ENCODE measurements around the gene TUBD1. TPM values are rescaled to one million over a fixed set of nuclear protein-coding genes. Genes with fewer than 3 reads are reported as not detected.

The TUBD1 gene
- total and polyA plus RNA-seq, 2 of the 13 experiments (the other 11 are each of a cell fraction or from before 2014, with no cell fraction given) = 18.2 to 25.9 TPM

DNA sequence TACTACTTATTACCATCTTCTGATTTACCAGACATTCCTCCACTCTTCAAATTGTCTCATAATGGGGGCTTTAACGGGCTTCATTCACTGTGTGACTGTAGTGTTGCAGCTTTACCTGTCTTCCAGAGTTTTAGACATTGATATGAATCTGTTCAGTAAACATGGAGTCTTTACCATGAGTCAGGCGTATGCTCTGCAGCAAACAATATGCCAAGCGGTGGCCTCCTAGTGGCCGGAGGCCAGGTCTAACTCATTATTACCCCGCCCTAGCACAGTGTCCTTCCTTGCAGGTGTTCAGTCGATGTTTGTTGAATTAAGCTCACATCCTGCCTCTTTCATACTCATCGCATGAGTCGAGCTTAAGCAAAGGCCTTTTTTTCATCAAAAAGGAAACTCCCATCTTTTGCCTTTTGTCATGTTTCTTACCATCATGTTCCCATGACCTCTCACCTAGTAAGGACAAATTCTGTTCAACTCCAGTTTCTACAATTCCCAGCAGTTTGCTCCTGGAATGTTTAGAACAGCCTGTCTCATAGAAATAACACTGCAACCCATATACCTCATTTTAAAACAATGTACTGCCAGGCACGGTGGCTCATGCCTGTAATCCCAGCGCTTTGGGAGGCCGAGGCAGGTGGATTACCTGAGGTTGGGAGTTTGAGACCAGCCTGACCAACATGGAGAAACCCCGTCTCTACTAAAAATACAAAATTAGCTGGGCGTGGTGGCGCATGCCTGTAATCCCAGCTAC is 39.4 kb downstream of the TUBD1 start (continued):
- TF ChIP-seq SRSF9 (IDR thresholded peaks at IDR 0.05; ENCODE audit: borderline replicate concordance, insufficient read depth, low read depth, low read length, poor library complexity, severe bottlenecking) (no peak), KAT7 (CRISPR knock-in tag; IDR thresholded peaks at IDR 0.05; ENCODE audit: borderline replicate concordance) (peak; percentile 88; the same call in 1 of the 2 replicates), GABPB1 (CRISPR knock-in tag; IDR thresholded peaks at IDR 0.05) (peak; percentile 54), BCL6 (CRISPR knock-in tag; IDR thresholded peaks at IDR 0.05) (peak; percentile 79), ZNF746 (CRISPR knock-in tag; IDR thresholded peaks at IDR 0.05) (peak; percentile 86), SP140L (CRISPR knock-in tag; IDR thresholded peaks at IDR 0.05; ENCODE audit: borderline replicate concordance) (0 out of 2 replicates have a peak, but pooled peaks have one; percentile 96), TCF7L2 (IDR thresholded peaks at IDR 0.05; ENCODE audit: low read depth, low read length) (no peak), GATAD1 (CRISPR knock-in tag; IDR thresholded peaks at IDR 0.05) (peak; percentile 81), NFE2 (CRISPR knock-in tag; IDR thresholded peaks at IDR 0.05) (peak; percentile 74), STAT5B (CRISPR knock-in tag; IDR thresholded peaks at IDR 0.05) (0 out of 2 replicates have a peak, but pooled peaks have one; percentile 54), POGZ (CRISPR knock-in tag; IDR thresholded peaks at IDR 0.05) (peak; percentile 100), ARNTL (CRISPR knock-in tag; IDR thresholded peaks at IDR 0.05) (peak; percentile 80), ZNF670 (CRISPR knock-in tag; IDR thresholded peaks at IDR 0.05; ENCODE audit: borderline replicate concordance) (no peak; the same call in 1 of the 2 replicates), HOXA5 (CRISPR knock-in tag; IDR thresholded peaks at IDR 0.05) (peak; percentile 81), ZNF678 (CRISPR knock-in tag; IDR thresholded peaks at IDR 0.05) (no peak), PPARG (CRISPR knock-in tag; conservative IDR thresholded peaks at IDR 0.05) (peak; percentile 99), ZMYM4 (CRISPR knock-in tag; IDR thresholded peaks at IDR 0.05) (peak; percentile 100)
- TF ChIP-seq, protein P1, sequence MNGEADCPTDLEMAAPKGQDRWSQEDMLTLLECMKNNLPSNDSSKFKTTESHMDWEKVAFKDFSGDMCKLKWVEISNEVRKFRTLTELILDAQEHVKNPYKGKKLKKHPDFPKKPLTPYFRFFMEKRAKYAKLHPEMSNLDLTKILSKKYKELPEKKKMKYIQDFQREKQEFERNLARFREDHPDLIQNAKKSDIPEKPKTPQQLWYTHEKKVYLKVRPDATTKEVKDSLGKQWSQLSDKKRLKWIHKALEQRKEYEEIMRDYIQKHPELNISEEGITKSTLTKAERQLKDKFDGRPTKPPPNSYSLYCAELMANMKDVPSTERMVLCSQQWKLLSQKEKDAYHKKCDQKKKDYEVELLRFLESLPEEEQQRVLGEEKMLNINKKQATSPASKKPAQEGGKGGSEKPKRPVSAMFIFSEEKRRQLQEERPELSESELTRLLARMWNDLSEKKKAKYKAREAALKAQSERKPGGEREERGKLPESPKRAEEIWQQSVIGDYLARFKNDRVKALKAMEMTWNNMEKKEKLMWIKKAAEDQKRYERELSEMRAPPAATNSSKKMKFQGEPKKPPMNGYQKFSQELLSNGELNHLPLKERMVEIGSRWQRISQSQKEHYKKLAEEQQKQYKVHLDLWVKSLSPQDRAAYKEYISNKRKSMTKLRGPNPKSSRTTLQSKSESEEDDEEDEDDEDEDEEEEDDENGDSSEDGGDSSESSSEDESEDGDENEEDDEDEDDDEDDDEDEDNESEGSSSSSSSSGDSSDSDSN (CRISPR knock-in tag; IDR thresholded peaks at IDR 0.05) = peak; percentile 69
- TF ChIP-seq, protein P2, sequence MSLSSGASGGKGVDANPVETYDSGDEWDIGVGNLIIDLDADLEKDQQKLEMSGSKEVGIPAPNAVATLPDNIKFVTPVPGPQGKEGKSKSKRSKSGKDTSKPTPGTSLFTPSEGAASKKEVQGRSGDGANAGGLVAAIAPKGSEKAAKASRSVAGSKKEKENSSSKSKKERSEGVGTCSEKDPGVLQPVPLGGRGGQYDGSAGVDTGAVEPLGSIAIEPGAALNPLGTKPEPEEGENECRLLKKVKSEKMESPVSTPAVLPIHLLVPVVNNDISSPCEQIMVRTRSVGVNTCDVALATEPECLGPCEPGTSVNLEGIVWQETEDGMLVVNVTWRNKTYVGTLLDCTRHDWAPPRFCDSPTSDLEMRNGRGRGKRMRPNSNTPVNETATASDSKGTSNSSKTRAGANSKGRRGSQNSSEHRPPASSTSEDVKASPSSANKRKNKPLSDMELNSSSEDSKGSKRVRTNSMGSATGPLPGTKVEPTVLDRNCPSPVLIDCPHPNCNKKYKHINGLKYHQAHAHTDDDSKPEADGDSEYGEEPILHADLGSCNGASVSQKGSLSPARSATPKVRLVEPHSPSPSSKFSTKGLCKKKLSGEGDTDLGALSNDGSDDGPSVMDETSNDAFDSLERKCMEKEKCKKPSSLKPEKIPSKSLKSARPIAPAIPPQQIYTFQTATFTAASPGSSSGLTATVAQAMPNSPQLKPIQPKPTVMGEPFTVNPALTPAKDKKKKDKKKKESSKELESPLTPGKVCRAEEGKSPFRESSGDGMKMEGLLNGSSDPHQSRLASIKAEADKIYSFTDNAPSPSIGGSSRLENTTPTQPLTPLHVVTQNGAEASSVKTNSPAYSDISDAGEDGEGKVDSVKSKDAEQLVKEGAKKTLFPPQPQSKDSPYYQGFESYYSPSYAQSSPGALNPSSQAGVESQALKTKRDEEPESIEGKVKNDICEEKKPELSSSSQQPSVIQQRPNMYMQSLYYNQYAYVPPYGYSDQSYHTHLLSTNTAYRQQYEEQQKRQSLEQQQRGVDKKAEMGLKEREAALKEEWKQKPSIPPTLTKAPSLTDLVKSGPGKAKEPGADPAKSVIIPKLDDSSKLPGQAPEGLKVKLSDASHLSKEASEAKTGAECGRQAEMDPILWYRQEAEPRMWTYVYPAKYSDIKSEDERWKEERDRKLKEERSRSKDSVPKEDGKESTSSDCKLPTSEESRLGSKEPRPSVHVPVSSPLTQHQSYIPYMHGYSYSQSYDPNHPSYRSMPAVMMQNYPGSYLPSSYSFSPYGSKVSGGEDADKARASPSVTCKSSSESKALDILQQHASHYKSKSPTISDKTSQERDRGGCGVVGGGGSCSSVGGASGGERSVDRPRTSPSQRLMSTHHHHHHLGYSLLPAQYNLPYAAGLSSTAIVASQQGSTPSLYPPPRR (CRISPR knock-in tag; IDR thresholded peaks at IDR 0.05; ENCODE audit: borderline replicate concordance) = peak; percentile 93
- TF ChIP-seq, protein P3, sequence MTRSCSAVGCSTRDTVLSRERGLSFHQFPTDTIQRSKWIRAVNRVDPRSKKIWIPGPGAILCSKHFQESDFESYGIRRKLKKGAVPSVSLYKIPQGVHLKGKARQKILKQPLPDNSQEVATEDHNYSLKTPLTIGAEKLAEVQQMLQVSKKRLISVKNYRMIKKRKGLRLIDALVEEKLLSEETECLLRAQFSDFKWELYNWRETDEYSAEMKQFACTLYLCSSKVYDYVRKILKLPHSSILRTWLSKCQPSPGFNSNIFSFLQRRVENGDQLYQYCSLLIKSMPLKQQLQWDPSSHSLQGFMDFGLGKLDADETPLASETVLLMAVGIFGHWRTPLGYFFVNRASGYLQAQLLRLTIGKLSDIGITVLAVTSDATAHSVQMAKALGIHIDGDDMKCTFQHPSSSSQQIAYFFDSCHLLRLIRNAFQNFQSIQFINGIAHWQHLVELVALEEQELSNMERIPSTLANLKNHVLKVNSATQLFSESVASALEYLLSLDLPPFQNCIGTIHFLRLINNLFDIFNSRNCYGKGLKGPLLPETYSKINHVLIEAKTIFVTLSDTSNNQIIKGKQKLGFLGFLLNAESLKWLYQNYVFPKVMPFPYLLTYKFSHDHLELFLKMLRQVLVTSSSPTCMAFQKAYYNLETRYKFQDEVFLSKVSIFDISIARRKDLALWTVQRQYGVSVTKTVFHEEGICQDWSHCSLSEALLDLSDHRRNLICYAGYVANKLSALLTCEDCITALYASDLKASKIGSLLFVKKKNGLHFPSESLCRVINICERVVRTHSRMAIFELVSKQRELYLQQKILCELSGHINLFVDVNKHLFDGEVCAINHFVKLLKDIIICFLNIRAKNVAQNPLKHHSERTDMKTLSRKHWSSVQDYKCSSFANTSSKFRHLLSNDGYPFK (CRISPR knock-in tag; IDR thresholded peaks at IDR 0.05; ENCODE audit: borderline replicate concordance) = peak; percentile 55; the same call in 1 of the 2 replicates
